Measurements from ENCODE around the gene KLK1.

Gene KLK1

GRCh38 chr19:50823389-50824042, at the start of gene KLK1:
Gene KLK1, minus strand, starts transcription at chr19:50823787. Its CDS starts 39 bp downstream, at chr19:50823748.
- no peak for DNase-seq

- DNase-seq = no peak
Observed at GRCh38 chr19:50873056-50873455, 49.5 kb upstream of the KLK1 start, which contains the start of gene KLK2. Gene KLK2, plus strand, starts transcription at chr19:50873439. Its CDS starts 35 bp downstream, at chr19:50873474.

GRCh38 chr19:50870417-50871089, 47.0 kb upstream of the KLK1 start:
- DNase-seq = no peak

- no peak for DNase-seq
Observed at GRCh38 chr19:50869479-50869878, 45.9 kb upstream of the KLK1 start.

- no peak for DNase-seq
Observed at GRCh38 chr19:50861496-50862286, 38.1 kb upstream of the KLK1 start.

- DNase-seq = no peak
Observed at GRCh38 chr19:50861010-50861409, 37.4 kb upstream of the KLK1 start.

- DNase-seq = no peak
Observed at GRCh38 chr19:50859849-50860248, 36.3 kb upstream of the KLK1 start.

GRCh38 chr19:50858886-50859285, 35.3 kb upstream of the KLK1 start:
- DNase-seq = no peak

- DNase-seq = no peak
Observed at GRCh38 chr19:50857366-50857765, 33.8 kb upstream of the KLK1 start.

- no peak for DNase-seq
Observed at GRCh38 chr19:50854636-50855410, 31.2 kb upstream of the KLK1 start, which contains the start of gene KLK3. Gene KLK3, plus strand, starts transcription at chr19:50854915. Its CDS starts 41 bp downstream, at chr19:50854956.

GRCh38 chr19:50851620-50852019, 28.0 kb upstream of the KLK1 start:
- DNase-seq = no peak

GRCh38 chr19:50850738-50851137, 27.2 kb upstream of the KLK1 start:
- DNase-seq = no peak

- no peak for DNase-seq
Observed at GRCh38 chr19:50844296-50844935, 20.8 kb upstream of the KLK1 start.

- no peak for DNase-seq
Observed at GRCh38 chr19:50843701-50844221, 20.2 kb upstream of the KLK1 start.

GRCh38 chr19:50843205-50843604, 19.6 kb upstream of the KLK1 start:
- DNase-seq = no peak

- no peak for DNase-seq
Observed at GRCh38 chr19:50842130-50842529, 18.5 kb upstream of the KLK1 start.

- DNase-seq = no peak
Observed at GRCh38 chr19:50839712-50840655, 16.4 kb upstream of the KLK1 start.

- DNase-seq = no peak
Observed at GRCh38 chr19:50838239-50838638, 14.7 kb upstream of the KLK1 start.

GRCh38 chr19:50837300-50837699, 13.7 kb upstream of the KLK1 start:
- DNase-seq = no peak

- no peak for DNase-seq
Observed at GRCh38 chr19:50836543-50837195, 13.1 kb upstream of the KLK1 start.

All from AML-193 (cell line).